HG03108 (cell line): ENCODE results near the gene FAM170B.

Experiments
- ATAC-seq: cut with Tn5 transposase; IDR thresholded peaks from one replicate; pipeline ENCODE4 v1.9.1; 2021; ENCODE audit warnings: moderate library complexity; ENCODE audit not compliant: unreplicated experiment

The FAM170B gene

GRCh38 chr10:49128854-49129253, 5.0 kb downstream of the FAM170B start:
- ATAC-seq: no peak

- ATAC-seq: no peak
Observed at GRCh38 chr10:49123981-49124950, 9.6 kb downstream of the FAM170B start.

DNA sequence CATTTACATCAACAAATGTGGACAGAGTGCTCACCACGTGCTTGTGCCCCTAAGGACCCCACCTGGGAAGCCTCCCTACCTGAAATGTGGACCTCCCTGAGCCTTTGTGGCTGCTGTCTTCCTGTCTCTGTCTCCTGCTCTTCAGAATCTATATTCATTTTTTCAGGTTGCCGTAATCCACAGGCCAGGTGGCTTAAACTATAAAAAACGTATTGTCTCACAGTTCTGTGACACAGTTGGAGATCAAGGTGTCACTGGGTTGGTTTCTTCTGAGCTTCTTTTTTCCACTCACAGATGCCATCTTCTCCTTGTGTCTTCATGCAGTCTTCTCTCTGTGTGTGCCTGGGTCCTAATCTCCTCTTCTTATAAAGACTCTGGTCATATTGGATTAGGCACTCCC, 12.9 kb downstream of the FAM170B start:
- ATAC-seq: no peak

GRCh38 chr10:49119746-49120145, 14.1 kb downstream of the FAM170B start:
- ATAC-seq: no peak

- ATAC-seq: no peak
Observed at GRCh38 chr10:49118430-49119074, 15.3 kb downstream of the FAM170B start.

- no peak for ATAC-seq
Observed at GRCh38 chr10:49117376-49118070, 16.3 kb downstream of the FAM170B start.

GRCh38 chr10:49116509-49117375, 17.1 kb downstream of the FAM170B start:
- ATAC-seq: no peak

DNA sequence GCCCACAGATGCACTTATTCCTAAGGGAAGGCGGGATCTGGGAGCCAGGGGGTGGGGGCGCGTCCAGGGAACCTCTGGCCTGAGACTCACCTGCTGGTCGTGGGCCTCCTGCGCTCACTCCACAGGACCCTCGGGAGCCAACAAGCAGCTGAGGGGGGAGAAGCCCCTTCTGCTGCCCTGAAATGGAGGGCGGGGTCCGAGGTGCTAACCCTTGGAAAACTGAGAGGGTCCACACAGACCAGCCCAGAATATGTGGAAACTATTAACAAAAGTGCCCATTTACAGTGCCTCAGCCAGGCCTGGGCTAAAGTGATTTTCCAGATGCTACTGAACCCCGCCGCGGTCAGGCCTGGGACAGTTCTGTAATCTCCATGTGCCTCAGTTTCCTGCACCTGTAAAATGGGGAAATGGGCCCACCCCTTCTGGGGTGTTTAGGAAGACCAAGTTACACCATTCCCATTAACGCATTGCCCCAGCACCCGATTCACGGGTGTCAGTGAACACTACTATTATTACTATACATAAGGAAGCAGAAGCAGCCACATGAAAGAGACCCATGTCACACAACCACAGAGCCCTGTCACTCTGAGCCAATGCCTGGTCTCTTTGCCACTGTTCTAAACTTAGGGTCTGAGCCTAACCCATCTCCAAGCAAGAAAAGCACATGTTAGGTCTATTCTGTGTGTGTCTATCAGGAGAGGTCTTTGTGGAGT, 17.9 kb downstream of the FAM170B start:
- no peak for ATAC-seq

DNA sequence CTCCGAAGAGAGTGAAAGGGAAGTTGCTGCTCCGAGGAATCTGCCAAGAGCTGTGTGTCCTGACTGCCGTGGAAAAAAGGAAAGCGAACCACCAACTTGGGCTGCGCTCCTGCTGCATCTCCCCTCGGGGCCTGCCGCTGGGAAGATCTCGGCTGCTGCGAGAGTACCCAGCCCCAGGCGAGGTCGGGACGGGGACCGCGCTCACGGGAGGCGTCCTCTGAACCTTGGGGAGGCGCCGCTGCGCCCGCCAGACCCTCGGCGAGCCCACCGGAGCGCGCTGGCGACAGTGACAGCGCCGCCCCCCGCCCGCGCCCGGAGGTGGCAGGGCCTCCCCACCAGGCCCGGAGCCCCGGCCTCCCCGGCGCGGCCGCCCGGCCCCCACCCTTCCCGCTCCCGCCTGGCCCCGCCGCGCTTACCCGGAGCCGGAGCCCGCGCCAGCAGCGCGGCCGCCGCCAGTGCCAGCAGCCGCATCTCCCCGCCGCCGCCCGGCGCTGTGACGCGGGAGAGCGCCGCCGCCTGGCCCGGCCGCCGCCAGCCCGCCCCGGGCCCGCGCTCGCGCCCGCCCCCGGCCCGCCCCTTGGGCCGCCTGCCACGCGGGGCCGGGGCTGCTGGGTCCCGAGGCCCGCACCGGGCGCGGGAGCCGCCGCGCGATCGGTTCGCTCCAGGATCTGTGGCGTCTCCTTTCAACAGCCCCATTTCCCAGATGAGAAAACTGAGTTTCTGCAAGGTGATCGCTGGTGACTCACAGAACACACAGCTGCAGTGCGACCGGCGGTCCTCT, 18.6 kb downstream of the FAM170B start, which contains the start of gene VSTM4:
TSS of gene VSTM4 (minus strand) at position 508 of the 781 bp plus-strand sequence. CDS start at position 471, 37 bp downstream.
- ATAC-seq: no peak

DNA sequence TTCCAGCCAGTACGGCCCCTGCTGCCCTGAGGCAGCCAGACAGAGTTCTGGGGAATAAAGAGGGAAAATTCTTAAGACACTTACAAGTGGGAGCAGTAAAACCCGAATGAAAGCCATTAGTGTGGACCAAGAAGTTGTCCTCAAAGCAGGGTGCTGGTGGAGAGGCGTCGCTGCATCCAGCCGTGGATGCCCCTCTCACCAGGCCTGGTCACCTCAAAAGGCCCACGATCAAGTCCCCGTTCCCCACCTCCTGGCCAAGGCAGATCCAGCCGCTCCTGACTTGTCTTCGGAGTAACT, 19.2 kb downstream of the FAM170B start:
- no peak for ATAC-seq

- no peak for ATAC-seq
Observed at GRCh38 chr10:49113741-49114141, 20.1 kb downstream of the FAM170B start.

- ATAC-seq: no peak
Observed at GRCh38 chr10:49112851-49113250, 21.0 kb downstream of the FAM170B start.

DNA sequence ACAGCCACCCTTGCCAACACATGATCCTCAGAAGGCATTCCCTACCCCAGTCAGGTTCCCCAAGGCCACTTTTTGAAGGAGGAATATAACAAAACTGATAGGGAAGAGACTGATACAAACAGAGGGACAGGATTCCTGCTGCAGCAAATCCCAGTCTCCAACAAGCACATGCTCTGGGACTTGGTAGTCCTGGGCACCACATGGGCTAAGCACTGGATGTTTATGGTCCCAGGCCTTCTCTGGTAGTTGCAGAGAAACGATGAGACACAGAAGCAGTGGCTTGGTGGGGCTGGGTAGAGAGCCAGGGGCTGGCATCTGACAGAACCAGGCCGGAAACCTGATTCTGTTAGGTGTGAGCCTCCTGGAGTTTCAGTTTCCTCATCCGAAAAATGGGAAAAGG, 21.7 kb downstream of the FAM170B start:
- ATAC-seq: no peak

DNA sequence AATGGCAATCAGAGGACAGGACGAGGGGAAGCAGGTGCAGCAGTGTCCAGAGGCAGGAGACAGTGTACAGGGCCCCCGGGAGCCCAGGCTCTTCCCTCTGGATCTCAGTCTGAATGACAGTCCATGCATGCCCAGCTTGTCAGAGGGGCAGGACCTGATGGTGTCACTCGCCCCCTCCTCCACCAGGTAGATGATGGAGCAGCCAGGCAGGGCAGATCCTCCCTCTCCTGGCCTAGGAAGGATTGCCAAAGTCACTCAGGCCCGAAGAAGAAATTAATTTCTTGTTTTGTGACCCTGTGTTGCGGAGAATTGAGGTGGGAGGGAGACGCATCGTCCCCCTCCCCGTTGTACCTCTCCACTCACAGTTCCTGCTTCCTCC, 22.5 kb downstream of the FAM170B start:
- no peak for ATAC-seq

DNA sequence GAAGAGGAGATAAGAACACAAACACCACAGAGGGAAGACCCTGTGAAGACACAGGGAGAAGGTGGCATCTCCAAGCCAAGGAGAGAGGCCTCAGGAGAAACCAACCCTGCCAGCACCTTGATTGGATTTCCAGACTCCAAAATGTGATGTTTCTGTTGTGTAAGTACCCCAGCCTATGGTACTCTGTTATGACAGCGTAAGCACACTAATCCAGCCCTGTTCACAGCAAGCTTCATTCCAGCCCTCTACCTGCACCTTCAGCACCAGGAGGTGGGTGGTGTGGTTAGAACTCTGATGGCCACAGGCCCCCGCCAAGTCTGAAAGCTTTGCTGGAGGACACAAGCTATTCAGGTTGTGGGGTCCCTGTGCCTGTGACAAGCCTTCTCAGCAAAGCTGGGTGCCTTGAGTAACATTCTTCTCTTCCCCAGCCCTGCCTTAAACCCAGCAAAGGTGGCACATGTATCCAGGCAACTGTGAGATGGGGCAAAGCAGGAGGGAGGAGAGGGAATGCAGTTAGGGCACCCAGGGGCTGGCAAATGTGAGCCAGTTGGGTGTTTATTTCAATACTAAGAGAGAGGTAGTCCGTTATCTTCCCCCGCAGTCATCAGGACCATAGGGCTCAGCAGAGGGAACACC, 23.0 kb downstream of the FAM170B start:
- no peak for ATAC-seq

DNA sequence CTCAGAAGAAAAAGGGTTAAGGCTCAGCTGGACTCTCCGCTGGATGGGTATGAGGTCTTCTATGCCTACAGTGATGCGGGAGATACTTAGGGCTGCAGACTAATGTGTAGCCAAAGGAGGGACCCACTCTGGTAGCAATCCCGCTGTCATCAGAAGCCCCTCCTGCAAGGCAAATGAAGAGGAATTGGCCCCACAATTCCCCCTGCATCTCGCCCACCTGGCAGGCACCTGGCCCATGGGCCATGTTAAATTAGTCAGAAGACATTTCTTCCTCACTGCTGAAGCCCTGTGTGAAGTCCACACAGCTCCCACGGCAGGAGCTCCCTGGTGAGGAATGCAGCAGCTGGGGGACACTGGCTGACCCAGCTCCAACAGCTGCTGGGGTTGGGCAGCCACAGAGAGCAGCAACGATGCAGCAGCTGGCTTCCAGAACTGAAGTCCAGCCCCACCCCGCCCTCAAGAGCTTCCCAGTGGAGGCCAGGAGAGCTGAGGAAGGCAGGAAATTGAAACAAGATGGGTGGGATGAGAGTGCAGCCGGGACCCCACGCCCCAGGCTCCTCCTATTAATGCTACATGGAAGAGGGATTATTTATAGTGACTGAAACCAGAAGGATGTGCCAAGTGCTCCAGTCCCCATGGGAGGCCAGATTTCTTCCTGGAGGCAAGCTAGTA, 24.0 kb downstream of the FAM170B start:
- no peak for ATAC-seq

- no peak for ATAC-seq
Observed at GRCh38 chr10:49108656-49109055, 25.2 kb downstream of the FAM170B start.

DNA sequence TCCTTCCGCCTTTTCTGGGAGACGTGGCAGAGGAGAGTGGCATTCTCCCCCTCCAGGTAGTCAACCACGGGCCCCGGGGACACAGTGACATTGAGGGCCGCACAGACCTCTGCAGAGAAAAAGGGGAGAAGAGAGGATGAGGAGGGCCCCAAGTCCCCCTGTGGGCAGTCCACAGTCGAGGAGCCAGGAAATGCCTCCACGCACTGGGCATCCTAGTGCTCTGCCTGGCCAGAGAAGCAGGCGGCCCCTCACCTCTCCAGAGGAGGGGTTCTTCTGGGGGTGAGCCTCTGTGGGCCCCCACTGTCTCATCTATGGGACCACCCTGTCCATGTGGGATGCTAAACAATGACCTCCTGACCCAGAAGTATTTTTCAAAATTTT, 25.9 kb downstream of the FAM170B start:
- ATAC-seq: no peak
